ENCODE measurements around the gene HES4. TPM values are rescaled to one million over a fixed set of nuclear protein-coding genes. Genes with fewer than 3 reads are reported as not detected.

HES4 gene
- total RNA-seq, 2 donors from 2014 or later = 50.1 to 98.8 TPM

- DNase-seq (ENCODE audit: low spot score) = no peak
- no peak for ATAC-seq (ENCODE audit: insufficient number of reproducible peaks, low FRiP score, low read depth)
- H3K27me3 ChIP-seq (replicated peaks; ENCODE audit: insufficient read depth) = no peaks in the 10 kb centered on the region
These were observed 44.4 kb downstream of the HES4 start for GRCh38 chr1:955474-955873.

GRCh38 chr1:954927-955326 lies 45.0 kb downstream of the HES4 start:
- Histone ChIP-seq H3K4me3 (no peak overlapping the region), H3K27ac (no peak overlapping the region), H3K27me3 (replicated peaks; ENCODE audit: insufficient read depth) (no peaks in the 10 kb centered on the region), H3K4me1 (ENCODE audit: control insufficient read depth in 1 of 2, low read depth in 2 of 2) (peaks cover 13 to 25% of the 10 kb centered on the region in 2 donors), H3K9me3 (no peaks in the 10 kb centered on the region), H3K36me3 (peaks cover 61% of the 10 kb centered on the region)
- no peak for ATAC-seq (ENCODE audit: insufficient number of reproducible peaks, low FRiP score, low read depth)
- DNase-seq (ENCODE audit: low spot score) = no peak
- TF ChIP-seq CTCF (IDR thresholded peaks at IDR 0.05) = no peak

More at GRCh38 chr1:955474-955873, 44.4 kb downstream of the HES4 start:
- H3K9me3 ChIP-seq = no peaks in the 10 kb centered on the region
- H3K27ac ChIP-seq = no peak overlapping the region
- H3K36me3 ChIP-seq = peaks cover 57% of the 10 kb centered on the region
- no peak overlapping the region for H3K4me3 ChIP-seq
- H3K4me1 ChIP-seq (ENCODE audit: control insufficient read depth in 1 of 2, low read depth in 2 of 2) = peaks cover 15 to 28% of the 10 kb centered on the region in 2 donors
- no peak for TF ChIP-seq CTCF (IDR thresholded peaks at IDR 0.05)

GRCh38 chr1:953524-954320 lies 46.2 kb downstream of the HES4 start:
- H3K9me3 ChIP-seq = no peaks in the 10 kb centered on the region
- ATAC-seq (ENCODE audit: insufficient number of reproducible peaks, low FRiP score, low read depth) = no peak
- H3K4me3 ChIP-seq = no peak overlapping the region
- H3K4me1 ChIP-seq (ENCODE audit: control insufficient read depth in 1 of 2, low read depth in 2 of 2) = peaks cover 9 to 17% of the 10 kb centered on the region in 2 donors
- no peak for TF ChIP-seq CTCF (IDR thresholded peaks at IDR 0.05)
- no peak for DNase-seq (ENCODE audit: low spot score)
- H3K27me3 ChIP-seq (replicated peaks; ENCODE audit: insufficient read depth) = no peaks in the 10 kb centered on the region
- peaks cover 73% of the 10 kb centered on the region for H3K36me3 ChIP-seq
- no peak overlapping the region for H3K27ac ChIP-seq

GRCh38 chr1:952603-953002 lies 47.3 kb downstream of the HES4 start:
- DNase-seq (ENCODE audit: low spot score) = no peak
- H3K36me3 ChIP-seq = peaks cover 84% of the 10 kb centered on the region

More at GRCh38 chr1:952603-953002, 47.3 kb downstream of the HES4 start:
- H3K4me1 ChIP-seq (ENCODE audit: control insufficient read depth in 1 of 2, low read depth in 2 of 2) = peaks cover 3 to 6% of the 10 kb centered on the region in 2 donors
- no peak for ATAC-seq (ENCODE audit: insufficient number of reproducible peaks, low FRiP score, low read depth)
- TF ChIP-seq CTCF (IDR thresholded peaks at IDR 0.05) = no peak
- no peak overlapping the region for H3K27ac ChIP-seq
- no peaks in the 10 kb centered on the region for H3K27me3 ChIP-seq (replicated peaks; ENCODE audit: insufficient read depth)
- no peak overlapping the region for H3K4me3 ChIP-seq
- no peaks in the 10 kb centered on the region for H3K9me3 ChIP-seq

All from thoracic aorta (tissue), 2 donors.